Hepatocyte (in vitro differentiated cells): Measurements from ENCODE around the gene DCTN2. TPM values are rescaled to one million over a fixed set of nuclear protein-coding genes. Genes with fewer than 3 reads are reported as not detected.

ENCODE experiments used
- DNase-seq: peaks from one replicate; pipeline ENCODE4 v3.0.0-alpha.2; 2016; ENCODE audit warnings: low spot score
- H2AFZ ChIP-seq: fragments of 200-600 bp; sonication (generic); 2 replicates; pipeline ENCODE4 v1.6.0; 2016; ENCODE audit warnings: antibody characterized with exemption, mild to moderate bottlenecking
- H3K27ac ChIP-seq: fragments of 200-600 bp; sonication (generic); 2 replicates; pipeline ENCODE4 v1.5.1; 2016; ENCODE audit warnings: mild to moderate bottlenecking
- H3K27me3 ChIP-seq: fragments of 200-600 bp; sonication (generic); 2 replicates; pipeline ENCODE4 v1.6.1; 2016
- H3K36me3 ChIP-seq: fragments of 200-600 bp; sonication (generic); replicated peaks from 2 replicates; pipeline ENCODE4 v1.5.1; 2016; ENCODE audit warnings: low read depth; ENCODE audit not compliant: insufficient read depth
- H3K4me1 ChIP-seq: fragments of 200-600 bp; sonication (generic); 2 replicates; pipeline ENCODE4 v1.5.1; 2016; ENCODE audit warnings: mild to moderate bottlenecking, moderate library complexity; ENCODE audit not compliant: insufficient read depth
- H3K4me2 ChIP-seq: fragments of 200-600 bp; sonication (generic); 2 replicates; pipeline ENCODE4 v1.6.0; 2016
- H3K4me3 ChIP-seq: fragments of 200-600 bp; sonication (generic); 2 replicates; pipeline ENCODE4 v1.5.1; 2016; ENCODE audit warnings: mild to moderate bottlenecking
- H3K79me2 ChIP-seq: fragments of 200-600 bp; sonication (generic); 2 replicates; pipeline ENCODE4 v1.6.0; 2017; ENCODE audit warnings: mild to moderate bottlenecking
- H3K9me2 ChIP-seq: fragments of 200-600 bp; sonication (generic); replicated peaks from 2 replicates; pipeline ENCODE4 v1.6.0; 2017; ENCODE audit warnings: mild to moderate bottlenecking; ENCODE audit not compliant: insufficient read depth
- H3K9me3 ChIP-seq: fragments of 200-600 bp; sonication (generic); 2 replicates; pipeline ENCODE4 v1.5.1; 2016; ENCODE audit warnings: low read depth, mild to moderate bottlenecking
- H4K20me1 ChIP-seq: fragments of 200-600 bp; sonication (generic); 2 replicates; pipeline ENCODE4 v1.6.0; 2016; ENCODE audit warnings: mild to moderate bottlenecking; ENCODE audit not compliant: insufficient read depth, poor library complexity, severe bottlenecking
- EZH2 ChIP-seq: fragments of 200-600 bp; sonication (generic); IDR thresholded peaks from 2 replicates; pipeline ENCODE4 v1.6.1; 2016; ENCODE audit warnings: antibody characterized with exemption, mild to moderate bottlenecking, borderline replicate concordance
- EZH2phosphoT487 ChIP-seq: fragments of 200-600 bp; sonication (generic); IDR thresholded peaks from one replicate; pipeline ENCODE4 v1.6.1; 2018; ENCODE audit warnings: antibody characterized with exemption, mild to moderate bottlenecking, low read depth, moderate library complexity; ENCODE audit not compliant: unreplicated experiment, severe bottlenecking
- WGBS: methylation state at CpG from one replicate; pipeline ENCODE4 v1.1.6; 2016; ENCODE audit warnings: low lambda C conversion rate; ENCODE audit errors: missing lambda C conversion rate; 5-methylcytosine and 5-hydroxymethylcytosine counted together
- polyA plus RNA-seq: library from polyadenylated mRNA; unstranded; fragments of >200 nt; fragmentation: Nextera tagmentation; extraction: Ambion mirVana; gene quantifications from 2 replicates; pipeline ENCODE4 v1.2.1, GENCODE V29; 2016
- total RNA-seq: library from RNA; depleted of rRNA; stranded (reverse); fragments of >200 nt; gene quantifications from 2 replicates; pipeline ENCODE4 v1.2.3, GENCODE V29; 2014
- TF ChIP-seq, protein P1 (sequence below): fragments of 200-600 bp; sonication (generic); IDR thresholded peaks from 2 replicates; pipeline ENCODE4 v1.5.1; 2016; ENCODE audit warnings: antibody characterized with exemption, mild to moderate bottlenecking; ENCODE audit not compliant: poor library complexity

The DCTN2 gene
- total and polyA plus RNA-seq, 2 experiments from 2014 or later, result 110 to 124 TPM

GRCh38 chr12:57535764-57536596 is 11.0 kb downstream of the DCTN2 start:
- no peaks in the 10 kb centered on the region for H3K9me3 ChIP-seq
- H3K4me2 ChIP-seq, result no peak overlapping the region
- no peak for DNase-seq
- no peak overlapping the region for H3K4me3 ChIP-seq
- H3K79me2 ChIP-seq, result peaks cover 2% of the 10 kb centered on the region
- 63% methylated on average over 6 of the region's 6 CpGs for WGBS
- H4K20me1 ChIP-seq, result peaks cover 1% of the 10 kb centered on the region
- H3K36me3 ChIP-seq, result no peaks in the 10 kb centered on the region
- no peak overlapping the region for H2AFZ ChIP-seq
- TF ChIP-seq EZH2 (no peak), EZH2phosphoT487 (no peak)
- TF ChIP-seq, protein P1, sequence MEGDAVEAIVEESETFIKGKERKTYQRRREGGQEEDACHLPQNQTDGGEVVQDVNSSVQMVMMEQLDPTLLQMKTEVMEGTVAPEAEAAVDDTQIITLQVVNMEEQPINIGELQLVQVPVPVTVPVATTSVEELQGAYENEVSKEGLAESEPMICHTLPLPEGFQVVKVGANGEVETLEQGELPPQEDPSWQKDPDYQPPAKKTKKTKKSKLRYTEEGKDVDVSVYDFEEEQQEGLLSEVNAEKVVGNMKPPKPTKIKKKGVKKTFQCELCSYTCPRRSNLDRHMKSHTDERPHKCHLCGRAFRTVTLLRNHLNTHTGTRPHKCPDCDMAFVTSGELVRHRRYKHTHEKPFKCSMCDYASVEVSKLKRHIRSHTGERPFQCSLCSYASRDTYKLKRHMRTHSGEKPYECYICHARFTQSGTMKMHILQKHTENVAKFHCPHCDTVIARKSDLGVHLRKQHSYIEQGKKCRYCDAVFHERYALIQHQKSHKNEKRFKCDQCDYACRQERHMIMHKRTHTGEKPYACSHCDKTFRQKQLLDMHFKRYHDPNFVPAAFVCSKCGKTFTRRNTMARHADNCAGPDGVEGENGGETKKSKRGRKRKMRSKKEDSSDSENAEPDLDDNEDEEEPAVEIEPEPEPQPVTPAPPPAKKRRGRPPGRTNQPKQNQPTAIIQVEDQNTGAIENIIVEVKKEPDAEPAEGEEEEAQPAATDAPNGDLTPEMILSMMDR, result no peak
- H3K27ac ChIP-seq, result no peak overlapping the region
- H3K27me3 ChIP-seq, result no peaks in the 10 kb centered on the region
- no peaks in the 10 kb centered on the region for H3K4me1 ChIP-seq
- H3K9me2 ChIP-seq, result no peaks in the 10 kb centered on the region

GRCh38 chr12:57534991-57535543 is 11.9 kb downstream of the DCTN2 start:
- TF ChIP-seq EZH2 (no peak), EZH2phosphoT487 (no peak)
- TF ChIP-seq, protein P1, result no peak
- Histone ChIP-seq H3K4me3 (no peak overlapping the region), H3K9me2 (no peaks in the 10 kb centered on the region), H2AFZ (no peak overlapping the region), H3K36me3 (no peaks in the 10 kb centered on the region), H3K79me2 (peaks cover 2% of the 10 kb centered on the region), H3K4me1 (no peaks in the 10 kb centered on the region), H3K27me3 (no peaks in the 10 kb centered on the region), H3K4me2 (no peak overlapping the region), H4K20me1 (no peaks in the 10 kb centered on the region), H3K27ac (no peak overlapping the region), H3K9me3 (no peaks in the 10 kb centered on the region)
- no peak for DNase-seq
- WGBS, result 100% methylated on average over 3 of the region's 3 CpGs

GRCh38 chr12:57534250-57534649 is 12.7 kb downstream of the DCTN2 start:
- no peak for DNase-seq
- H4K20me1 ChIP-seq, result no peaks in the 10 kb centered on the region
- no peaks in the 10 kb centered on the region for H3K36me3 ChIP-seq
- H2AFZ ChIP-seq, result no peak overlapping the region
- H3K79me2 ChIP-seq, result peaks cover 2% of the 10 kb centered on the region
- no peaks in the 10 kb centered on the region for H3K27me3 ChIP-seq
- H3K4me3 ChIP-seq, result no peak overlapping the region
- no peaks in the 10 kb centered on the region for H3K9me2 ChIP-seq
- H3K4me1 ChIP-seq, result no peaks in the 10 kb centered on the region
- no peak for TF ChIP-seq EZH2phosphoT487
- TF ChIP-seq, protein P1, result no peak
- no peaks in the 10 kb centered on the region for H3K9me3 ChIP-seq
- 96% methylated on average over 5 of the region's 5 CpGs for WGBS
- no peak overlapping the region for H3K4me2 ChIP-seq
- no peak overlapping the region for H3K27ac ChIP-seq
